Medulla oblongata (tissue), 1 donor: Measurements from ENCODE around the gene PID1.

ENCODE experiments used
- DNase-seq: peaks from one replicate; pipeline ENCODE4 v3.0.0-alpha.2; 2015; ENCODE audit errors: extremely low spot score

The PID1 gene

DNA sequence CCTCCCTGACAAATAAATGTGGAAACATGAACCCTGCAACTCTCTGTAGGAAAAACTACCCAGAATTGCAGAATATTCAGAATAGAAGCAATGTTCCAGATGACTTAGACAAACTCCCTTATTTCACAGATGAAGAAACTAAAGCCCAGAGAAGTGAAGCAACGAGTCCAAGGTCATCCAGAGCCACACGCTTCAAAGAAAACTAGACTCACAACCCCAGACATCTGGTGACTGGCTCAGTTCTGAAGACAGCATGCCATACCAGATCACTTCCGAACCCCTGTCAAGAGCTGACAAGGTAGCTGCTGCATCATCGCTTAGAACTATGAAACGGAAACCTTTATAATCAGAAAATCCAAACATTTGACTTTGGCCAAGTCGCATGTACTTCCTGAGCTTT, 101.3 kb downstream of the PID1 start:
- DNase-seq, result no peak

DNA sequence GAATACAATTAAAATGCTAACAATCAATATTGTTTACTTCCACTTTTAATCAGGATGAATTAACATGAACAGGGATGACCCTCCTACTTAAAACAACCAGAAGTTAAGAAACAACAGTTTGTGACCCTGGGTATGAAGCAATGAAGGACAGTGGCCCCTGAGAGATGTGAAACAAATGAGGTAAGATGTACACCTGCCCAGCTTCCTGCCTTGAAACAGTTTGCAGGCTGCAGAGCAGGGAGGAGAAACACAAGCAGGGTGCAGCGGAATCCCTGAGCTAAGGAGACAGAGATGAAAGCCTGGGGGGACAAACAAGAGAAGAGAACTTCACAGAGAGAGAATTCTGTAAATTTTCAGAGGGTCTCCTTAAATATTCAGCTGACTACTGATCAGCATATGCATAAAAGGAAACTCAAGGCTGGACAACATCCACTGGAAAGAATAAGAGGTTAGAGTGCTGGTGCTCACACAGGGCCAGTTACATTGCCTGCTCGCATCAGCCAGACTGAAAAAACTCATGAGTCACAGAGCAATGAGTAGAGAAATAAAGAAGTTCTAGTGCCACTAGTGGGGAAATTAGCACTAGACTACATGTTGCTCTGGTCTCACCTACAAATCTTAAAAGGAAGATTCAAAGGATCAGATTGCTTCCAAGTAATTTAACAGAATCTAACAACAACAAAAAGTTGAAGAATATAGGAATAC, 106.4 kb downstream of the PID1 start:
- no peak for DNase-seq

DNA sequence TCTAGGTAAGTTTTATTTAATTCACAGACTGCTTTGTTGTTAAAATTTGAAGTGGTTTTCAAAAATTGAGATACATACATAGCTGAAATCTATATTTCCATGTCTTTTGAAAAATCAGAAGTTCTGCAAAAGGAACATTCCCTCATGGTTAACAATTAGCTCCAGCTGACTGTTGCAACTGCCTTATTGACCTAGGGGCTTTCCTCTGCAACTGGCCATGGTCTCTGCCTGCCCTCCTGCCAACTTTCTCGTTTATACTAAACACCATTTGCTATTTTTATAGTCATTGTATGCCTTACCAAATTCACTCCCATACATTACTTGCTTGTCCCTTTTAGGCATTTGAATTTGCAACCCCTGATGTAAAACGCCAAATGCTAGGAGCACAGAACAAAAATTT, 107.2 kb downstream of the PID1 start:
- no peak for DNase-seq

DNA sequence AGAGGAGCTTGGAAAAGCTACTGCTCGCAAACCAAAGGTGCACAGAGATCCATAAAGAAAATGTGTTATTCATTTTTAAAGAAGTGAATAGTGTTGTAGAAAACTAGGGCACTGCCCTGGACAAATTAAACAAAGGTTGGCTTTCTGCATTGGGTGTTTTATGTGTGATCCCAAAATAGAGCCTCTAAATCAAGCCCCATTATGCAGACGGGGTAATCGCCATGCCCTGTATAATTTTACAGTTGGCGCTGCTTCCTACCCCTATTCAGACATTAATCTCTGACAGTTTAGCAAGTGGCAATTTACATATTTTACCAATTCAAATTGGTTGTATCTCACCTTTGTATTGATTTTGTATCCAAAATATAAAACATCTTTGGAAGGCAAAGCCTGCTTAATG, 109.1 kb downstream of the PID1 start:
- no peak for DNase-seq

DNA sequence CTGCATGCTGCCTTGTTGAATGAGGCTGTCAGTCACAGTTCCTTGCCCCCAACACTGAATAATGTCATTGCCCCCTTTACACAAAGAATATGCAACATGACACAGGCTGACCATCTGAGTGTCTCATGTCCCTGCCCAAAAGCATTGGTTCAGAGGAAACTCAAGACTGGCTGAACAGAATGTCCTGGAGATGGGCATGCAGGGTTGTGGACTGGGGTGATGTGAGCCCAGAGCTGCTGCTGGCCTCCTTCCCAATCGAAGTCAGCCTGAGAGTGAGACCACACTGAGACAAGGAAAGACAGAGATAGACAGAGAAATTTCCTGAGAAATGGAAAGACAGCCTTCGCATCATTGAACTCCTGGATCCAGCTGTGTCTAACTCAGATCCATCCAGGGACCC, 110.1 kb downstream of the PID1 start:
- no peak for DNase-seq

DNA sequence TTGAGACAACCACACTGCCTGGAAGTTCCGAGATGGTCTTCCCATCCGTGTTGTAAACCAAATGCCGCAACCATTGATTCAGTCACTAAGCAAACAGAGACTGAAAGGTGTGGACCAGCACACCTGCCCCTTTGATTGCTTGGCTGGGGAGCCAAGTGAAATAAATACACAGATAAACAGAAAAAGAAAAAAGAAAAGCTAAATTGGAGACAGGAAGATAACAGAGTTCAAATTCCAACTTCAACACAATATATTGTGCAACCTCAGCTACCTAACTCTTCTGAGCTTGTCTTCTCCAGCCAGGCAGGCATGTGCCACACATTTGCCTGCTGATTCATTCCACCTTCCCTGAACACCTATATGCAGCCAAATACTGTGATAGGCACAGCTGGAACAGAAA, 110.9 kb downstream of the PID1 start:
- DNase-seq, result no peak

DNA sequence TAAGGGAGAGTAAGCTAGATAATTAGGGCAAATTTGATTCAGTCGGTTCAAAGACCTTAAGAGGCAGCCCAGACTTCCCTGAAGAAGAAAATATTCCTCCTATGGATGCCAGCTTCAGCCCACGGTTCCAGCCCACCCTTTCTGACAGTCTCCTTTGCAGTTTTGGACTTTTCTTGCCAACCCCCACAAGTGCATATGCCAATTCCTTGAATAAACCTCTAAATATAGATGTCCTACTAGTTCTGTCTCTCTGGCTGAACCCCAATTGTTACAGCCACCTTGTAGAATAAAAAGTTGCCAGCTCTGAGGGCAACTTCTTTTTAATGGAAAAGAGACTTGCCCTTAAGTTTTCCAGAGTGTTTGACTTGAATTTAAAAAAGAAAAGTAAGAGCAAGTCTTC, 111.7 kb downstream of the PID1 start:
- no peak for DNase-seq

DNA sequence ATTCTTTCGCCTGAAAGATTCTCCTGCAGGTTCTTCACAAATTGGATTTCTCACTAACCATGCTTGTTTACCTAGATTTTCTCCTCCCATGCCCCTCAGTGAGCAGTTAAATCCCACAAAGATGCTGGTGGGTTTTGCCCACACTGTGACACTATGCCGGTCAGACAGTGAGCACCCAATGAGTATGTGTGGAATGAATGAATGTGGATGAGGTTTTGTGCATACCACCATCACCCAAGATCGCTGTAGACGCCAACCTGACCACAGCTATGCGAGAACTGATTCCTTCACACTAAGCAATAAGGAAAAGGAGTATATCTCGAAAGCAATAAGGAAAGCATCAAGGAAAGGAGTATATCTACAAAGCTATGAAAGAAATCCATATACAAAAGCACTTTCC, 116.7 kb downstream of the PID1 start:
- DNase-seq, result no peak

DNA sequence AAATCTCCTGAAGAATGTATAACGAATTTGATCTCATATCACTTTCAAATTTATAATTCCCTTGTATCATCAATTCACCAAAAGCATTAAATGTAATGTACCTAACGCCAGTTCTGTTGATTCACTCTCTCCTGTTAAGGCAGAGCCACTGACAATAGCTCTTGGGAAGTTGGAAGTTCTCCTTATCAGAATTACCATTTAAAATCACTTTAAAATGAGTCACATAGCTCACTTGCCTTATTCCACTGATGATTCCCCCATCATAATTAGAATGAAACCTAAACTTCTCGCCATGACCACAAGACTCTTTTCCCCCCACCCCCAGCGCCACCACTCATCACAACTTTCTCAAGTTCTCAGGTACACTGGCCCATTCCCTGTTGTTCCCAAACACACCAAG, 117.1 kb downstream of the PID1 start:
- no peak for DNase-seq

DNA sequence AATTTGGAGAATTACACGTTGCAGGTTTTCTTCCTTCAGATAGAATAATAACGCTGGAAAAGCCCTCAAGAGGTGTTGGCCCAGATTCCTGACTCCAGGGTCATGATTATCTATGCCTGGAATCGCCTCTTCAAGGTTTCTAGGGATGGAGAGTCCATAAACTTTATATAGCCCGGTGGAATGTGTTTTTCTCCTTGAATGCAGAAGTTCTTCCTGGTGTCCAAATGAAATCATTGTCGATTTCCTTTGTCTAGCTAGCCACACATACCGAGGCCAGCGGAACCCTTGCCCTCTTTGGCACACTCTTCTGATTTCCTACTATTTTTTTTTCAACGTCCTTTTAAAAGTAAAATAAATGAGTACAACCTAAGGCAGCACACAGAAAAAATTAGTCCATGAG, 117.8 kb downstream of the PID1 start:
- no peak for DNase-seq

DNA sequence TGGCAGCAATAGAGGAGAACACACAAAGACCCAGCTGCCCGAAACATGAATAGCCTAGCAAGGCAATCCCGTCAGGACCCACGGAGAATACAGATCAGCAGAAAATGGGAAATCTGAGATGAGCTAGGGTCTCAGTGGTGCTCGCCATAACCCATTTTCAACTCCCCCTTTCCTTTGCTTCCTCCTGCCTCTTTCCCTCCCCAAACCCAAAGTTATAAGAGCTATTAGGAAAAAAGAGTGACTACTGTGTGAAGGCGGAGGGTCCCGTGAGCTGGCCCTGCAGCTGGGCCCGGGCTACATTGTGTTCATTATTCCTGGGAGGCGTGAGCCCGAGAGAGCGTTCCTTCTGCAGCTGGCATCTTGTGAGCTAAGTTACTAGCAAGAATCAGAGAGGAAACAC, 118.4 kb downstream of the PID1 start:
- peak; percentile 14 for DNase-seq

DNA sequence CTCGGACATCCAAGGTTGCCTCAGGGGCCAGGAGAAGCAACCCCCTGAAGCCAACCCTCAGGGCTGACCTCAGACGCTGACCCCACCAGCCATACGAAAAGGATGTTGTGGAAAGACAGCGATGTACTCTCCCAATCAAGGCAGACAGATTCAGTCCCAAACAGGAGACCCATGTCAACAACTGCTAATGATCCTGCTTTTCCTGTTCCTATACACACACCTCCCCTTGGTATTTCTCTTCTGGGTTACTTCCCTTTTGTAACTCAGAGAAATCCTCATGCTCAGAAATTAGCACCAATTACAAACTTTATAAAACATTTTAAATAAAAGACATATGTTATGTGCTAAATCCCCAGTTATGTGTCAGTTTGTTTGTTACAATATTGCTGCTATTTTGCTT, 120.8 kb downstream of the PID1 start:
- DNase-seq, result no peak

DNA sequence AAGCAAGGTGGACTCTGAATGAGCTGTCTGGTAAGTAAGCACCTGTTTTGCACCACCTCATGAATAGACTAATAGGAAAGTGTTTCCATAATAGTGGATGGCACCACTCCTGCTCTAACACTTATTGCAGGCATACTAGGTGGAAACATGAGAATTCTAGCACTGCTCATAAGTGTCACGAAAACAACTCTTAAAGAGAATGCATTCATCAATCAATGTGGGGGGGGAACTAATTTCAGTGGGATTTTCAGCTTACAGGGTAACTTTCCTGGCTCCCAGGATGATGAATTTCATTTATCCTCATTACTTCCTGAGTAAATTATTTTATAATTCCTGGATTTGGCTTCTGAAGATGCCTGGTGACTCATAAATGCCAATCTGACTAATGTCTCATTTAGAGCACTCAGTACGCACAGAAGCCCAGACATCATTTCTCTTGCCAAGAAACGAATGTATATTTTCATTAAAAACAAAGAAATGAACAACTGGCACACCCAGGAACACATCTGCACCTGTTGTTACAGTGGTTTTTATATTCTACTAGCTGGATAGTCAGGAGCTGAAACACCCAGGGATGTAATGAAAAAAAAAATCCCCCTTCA, 129.6 kb downstream of the PID1 start:
- DNase-seq, result no peak

DNA sequence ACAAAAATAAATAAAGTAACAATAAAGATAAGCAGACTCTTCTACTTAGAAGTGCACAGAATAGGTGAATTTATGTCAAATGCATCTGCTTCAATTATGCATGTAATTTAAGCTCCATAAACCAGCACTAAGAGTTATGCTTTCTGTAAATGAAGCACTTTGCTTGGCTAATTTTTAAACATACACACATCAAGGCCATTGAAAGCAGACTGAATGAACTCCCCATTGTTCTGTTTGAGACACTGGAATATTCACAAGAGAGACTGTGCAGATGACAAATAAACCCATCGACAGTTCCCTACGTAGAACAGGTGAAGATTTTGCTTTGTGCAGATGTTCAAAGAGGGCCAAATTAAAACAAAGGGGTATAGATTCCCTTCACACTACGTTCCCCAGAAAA, 133.4 kb downstream of the PID1 start:
- peak; percentile 13 for DNase-seq

DNA sequence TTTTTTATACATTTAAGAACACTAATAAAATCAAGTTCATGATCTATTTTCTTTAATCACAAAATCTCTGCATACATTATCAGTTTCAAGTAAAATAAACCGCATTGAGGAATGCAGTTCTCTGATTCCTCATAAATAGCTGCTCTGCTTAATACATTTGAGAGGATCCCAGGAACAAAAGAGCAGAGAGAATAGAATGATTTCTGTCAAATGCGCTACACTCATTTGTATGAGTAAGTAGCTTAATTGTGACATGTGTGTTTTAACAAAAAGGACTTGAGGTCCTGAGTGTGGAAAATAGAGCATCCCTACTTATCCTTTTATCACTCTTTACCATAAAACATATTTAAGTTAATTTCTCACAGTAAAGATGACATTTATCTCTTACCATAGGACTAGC, 134.0 kb downstream of the PID1 start:
- no peak for DNase-seq

DNA sequence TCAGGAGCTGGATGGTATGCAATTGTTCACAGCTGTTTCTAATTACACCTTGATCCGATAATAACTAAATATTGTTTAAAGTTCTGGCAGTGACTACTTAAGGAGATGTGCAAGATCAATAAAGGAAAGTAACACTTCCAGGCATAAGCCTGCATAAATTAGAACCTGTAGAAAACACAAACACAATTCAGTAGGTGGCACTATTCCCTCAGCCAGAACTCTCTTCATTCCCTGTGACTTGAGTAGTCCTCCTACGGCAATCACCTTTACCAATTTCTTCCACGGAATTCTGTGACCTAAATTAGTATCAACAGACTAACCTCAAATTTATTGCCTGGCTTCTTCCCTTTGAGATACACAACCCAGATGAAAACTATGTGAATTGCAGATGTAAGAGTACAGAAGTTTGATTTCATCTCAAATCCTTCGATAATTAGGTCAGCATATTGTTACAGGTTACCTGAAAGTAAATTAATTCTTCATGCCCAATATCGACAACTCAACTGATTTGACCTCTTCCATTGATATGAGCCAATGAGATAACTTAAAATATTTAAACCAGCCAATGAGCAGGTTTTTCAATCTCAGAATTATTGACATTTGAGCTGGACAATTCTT, 137.8 kb downstream of the PID1 start:
- DNase-seq, result peak; percentile 79

DNA sequence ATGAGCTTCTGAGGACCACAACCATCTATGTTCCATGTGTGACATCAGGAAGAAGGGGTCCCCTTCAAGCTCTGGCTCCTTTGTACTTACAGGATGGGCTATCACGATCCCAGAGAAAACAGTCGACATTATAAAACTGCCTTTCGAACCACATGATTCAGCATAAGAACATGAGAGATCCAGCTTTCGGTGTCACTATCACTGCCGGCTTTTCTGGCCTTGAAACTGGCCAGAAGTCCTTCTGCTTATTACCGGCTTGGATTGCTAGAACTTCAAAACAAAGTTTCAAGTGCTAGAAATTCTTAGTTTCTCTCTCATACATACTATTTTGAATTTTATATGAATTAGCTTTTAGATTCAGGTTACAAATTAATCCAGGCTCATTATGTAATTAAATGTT, 138.9 kb downstream of the PID1 start:
- no peak for DNase-seq

DNA sequence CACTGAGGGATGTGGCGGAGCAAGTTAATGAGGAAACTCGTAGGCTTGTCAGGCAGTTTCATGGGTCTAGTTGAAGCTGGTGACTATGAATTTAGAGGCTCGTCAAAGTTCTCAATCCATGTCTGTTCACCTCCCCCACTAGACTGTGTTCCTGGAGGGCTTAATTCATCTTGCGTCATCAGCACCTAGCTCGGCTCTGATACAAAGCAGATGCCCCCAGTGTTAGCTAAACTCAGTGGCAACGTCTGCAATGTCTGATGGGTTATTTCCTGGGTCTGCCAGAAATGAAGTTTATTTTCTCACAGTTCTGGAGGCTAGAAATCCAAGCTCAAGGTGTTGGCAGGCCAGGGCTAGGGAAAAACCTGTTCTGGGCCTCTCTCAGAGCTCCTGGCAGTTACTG, 140.6 kb downstream of the PID1 start:
- no peak for DNase-seq

DNA sequence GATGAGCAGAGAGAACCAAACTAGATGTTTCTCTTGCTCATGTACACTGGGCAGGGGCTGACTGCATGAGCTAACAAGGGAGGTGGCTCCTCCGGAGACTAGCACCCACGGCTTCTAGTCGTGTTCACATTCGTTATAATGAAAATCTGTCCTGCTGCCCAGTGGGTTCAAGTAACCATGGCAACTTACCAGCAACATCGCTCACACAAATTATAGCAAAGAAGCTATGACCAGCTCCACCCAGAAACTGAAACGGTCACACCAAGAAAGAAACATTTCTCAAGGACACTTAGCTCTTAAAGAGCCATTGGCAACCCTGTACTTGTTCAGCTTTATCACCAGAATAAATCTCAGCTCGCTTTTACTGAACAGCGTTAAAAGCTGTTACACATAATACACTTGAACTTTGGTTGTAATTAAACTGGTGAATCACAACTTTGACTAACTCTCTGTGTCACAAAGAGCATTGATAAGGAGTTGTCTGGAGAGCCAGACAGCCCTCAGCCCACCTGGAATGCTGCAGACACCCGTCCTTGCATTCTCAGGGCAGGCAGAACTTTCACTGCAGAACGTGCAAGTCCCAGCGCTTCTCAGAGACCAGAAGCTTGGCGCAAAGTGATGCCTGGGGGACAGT, 141.2 kb downstream of the PID1 start:
- no peak for DNase-seq

DNA sequence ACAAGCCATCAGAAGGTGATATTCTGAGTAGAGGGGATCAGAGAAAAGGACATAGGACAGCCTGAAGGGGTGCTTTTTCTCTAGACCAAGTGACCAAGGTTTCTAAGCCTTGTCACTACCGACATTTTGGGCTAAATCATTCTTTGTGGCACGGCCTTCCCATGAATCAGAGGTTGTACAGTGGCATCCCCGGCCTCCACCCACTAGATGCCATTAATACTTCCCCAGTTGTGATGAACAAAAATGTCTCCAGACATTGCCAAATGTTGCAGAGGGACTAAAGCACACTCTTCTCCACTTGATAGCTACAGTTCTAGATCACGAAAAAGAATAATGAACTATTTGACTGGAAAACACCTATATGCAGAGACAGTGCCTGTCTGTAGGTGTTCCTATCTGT, 143.6 kb downstream of the PID1 start:
- DNase-seq, result no peak

DNA sequence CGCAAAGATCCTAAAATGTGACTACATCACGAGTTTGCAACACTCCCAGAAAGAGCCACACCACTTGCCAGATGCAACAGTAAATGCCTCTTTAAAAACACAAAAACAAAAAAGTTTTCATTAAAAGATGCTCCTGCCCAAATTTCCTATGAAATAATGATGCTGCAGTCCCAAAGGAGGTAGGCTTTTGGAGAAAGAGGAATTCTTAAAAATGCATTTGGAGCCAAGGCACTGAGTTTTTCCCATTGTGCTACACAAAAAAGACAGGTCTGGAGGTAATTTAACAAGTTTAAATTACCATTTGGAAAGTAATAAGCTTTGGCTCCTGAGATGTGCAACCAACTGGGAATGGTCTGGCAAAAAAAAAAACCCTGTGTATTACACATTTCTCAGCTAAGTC, 145.0 kb downstream of the PID1 start:
- DNase-seq, result no peak

DNA sequence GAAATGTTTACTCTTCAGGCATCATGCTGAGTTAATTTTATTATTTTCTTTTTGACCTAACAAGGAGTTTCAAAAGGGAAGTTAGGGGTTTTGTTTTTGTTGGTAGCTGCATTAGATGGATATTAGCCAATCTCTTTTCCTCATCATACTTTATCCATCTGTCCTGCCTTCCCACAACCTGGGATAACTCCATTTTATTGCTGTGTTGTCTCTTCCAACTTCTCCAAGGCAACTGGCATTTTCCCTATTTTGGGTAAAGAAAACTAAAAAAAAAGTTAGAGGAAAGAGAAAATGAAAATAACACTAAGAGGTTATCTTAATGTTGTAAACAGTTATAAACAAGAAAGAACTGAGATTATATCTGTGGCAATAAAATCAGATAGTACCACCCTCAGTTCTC, 147.0 kb downstream of the PID1 start:
- DNase-seq, result no peak

DNA sequence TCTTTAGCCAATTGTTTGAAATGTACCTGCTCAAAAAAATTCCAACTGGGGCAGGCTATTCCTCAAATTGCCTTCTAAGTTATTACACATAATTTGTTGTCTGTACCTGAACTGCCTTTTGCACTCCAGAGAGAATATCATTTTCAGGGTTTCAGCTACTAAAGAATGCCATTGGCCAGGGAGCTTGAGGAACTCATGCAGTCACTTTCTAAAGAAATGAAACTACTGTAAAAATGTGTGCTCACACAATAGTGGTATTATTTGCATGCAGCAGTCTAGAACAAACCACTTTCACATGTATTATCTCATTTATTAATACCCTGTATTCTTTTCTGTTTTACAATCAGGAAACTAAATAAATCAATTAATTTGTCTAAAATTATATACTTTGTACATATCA, 152.2 kb downstream of the PID1 start:
- DNase-seq, result no peak
